PC-3 (cell line): ENCODE measurements around the gene ADGRE1. TPM values are rescaled to one million over a fixed set of nuclear protein-coding genes. Genes with fewer than 3 reads are reported as not detected.

Source experiments
- ATAC-seq: fragments of 200-7000 bp; cut with Tn5 transposase; 2 replicates; pipeline ENCODE4 v1.9.1; 2020; ENCODE audit warnings: mild to moderate bottlenecking, moderate library complexity
- BruUV-seq: library from RNA; stranded (reverse); fragments of 400-500 nt; replicated peaks from 2 replicates; lab custom pipeline; 2021; lab: Mats Ljungman, UMichigan
- CTCF ChIA-PET: fragments of 300-600 bp; sonication (Branson Sonifier 250); formaldehyde crosslinking; loops from one replicate; lab custom pipeline; 2022; ENCODE audit warnings: antibody characterized with exemption; lab: Charles Lee
- POLR2A ChIA-PET: fragments of 300-600 bp; sonication (Branson Sonifier 250); formaldehyde crosslinking; loops from one replicate; lab custom pipeline; 2022; ENCODE audit warnings: antibody characterized with exemption; ENCODE audit not compliant: unreplicated experiment; lab: Charles Lee
- DNase-seq: peaks from one replicate; pipeline ENCODE4 v3.0.0-alpha.2; 2015
- H2AFZ ChIP-seq: fragments of 300-600 bp; sonication (generic); 2 replicates; pipeline ENCODE4 v1.6.0; 2016; ENCODE audit warnings: antibody characterized with exemption, low read length
- H3F3A ChIP-seq: fragments of 300-600 bp; sonication (generic); one replicate; pipeline ENCODE4 v1.6.0; 2017; ENCODE audit warnings: antibody characterized with exemption, low read length, control low read depth, mild to moderate bottlenecking; ENCODE audit not compliant: unreplicated experiment
- H3K27ac ChIP-seq: fragments of 300-600 bp; sonication (generic); 2 replicates; pipeline ENCODE4 v1.5.1; 2016; ENCODE audit warnings: mild to moderate bottlenecking, low read length
- H3K27me3 ChIP-seq: fragments of 300-600 bp; sonication (generic); 2 replicates; pipeline ENCODE4 v1.6.1; 2016; ENCODE audit warnings: low read length, mixed read lengths
- H3K36me3 ChIP-seq: fragments of 300-600 bp; sonication (generic); 2 replicates; pipeline ENCODE4 v1.6.1; 2016; ENCODE audit warnings: low read depth, mixed run types, low read length, mixed read lengths
- H3K4me1 ChIP-seq: fragments of 300-600 bp; sonication (generic); 2 replicates; pipeline ENCODE4 v1.5.1; 2016; ENCODE audit warnings: low read length; ENCODE audit not compliant: insufficient read depth
- H3K4me2 ChIP-seq: fragments of 300-600 bp; sonication (generic); 2 replicates; pipeline ENCODE4 v1.6.0; 2016; ENCODE audit warnings: low read length
- H3K4me3 ChIP-seq: fragments of 300-600 bp; sonication (generic); 2 replicates; pipeline ENCODE4 v1.5.1; 2016; ENCODE audit warnings: mild to moderate bottlenecking, low read length, mixed read lengths
- H3K79me2 ChIP-seq: fragments of 300-600 bp; sonication (generic); 2 replicates; pipeline ENCODE4 v1.6.1; 2017; ENCODE audit warnings: low read length, mixed read lengths
- H3K9ac ChIP-seq: fragments of 300-600 bp; sonication (generic); 2 replicates; pipeline ENCODE4 v1.6.0; 2016; ENCODE audit warnings: mild to moderate bottlenecking, low read length
- H3K9me2 ChIP-seq: fragments of 300-600 bp; sonication (generic); replicated peaks from 2 replicates; pipeline ENCODE4 v1.6.1; 2016; ENCODE audit warnings: mixed run types, low read length, mixed read lengths
- H3K9me3 ChIP-seq: fragments of 300-600 bp; sonication (generic); 2 replicates; pipeline ENCODE4 v1.6.1; 2016; ENCODE audit warnings: low read length, mixed read lengths
- H4K20me1 ChIP-seq: fragments of 300-600 bp; sonication (generic); 2 replicates; pipeline ENCODE4 v1.6.1; 2016; ENCODE audit warnings: low read length, mixed read lengths
- CTCF ChIP-seq: fragments of 300-600 bp; sonication (generic); conservative IDR thresholded peaks from 2 replicates; pipeline ENCODE4 v1.5.1; 2017; ENCODE audit warnings: antibody characterized with exemption, low read depth, mild to moderate bottlenecking, low read length
- EZH2 ChIP-seq: fragments of 300-600 bp; sonication (generic); IDR thresholded peaks from one replicate; pipeline ENCODE4 v1.6.1; 2017; ENCODE audit warnings: antibody characterized with exemption, mild to moderate bottlenecking, low read length; ENCODE audit not compliant: unreplicated experiment
- EZH2phosphoT487 ChIP-seq: fragments of 300-600 bp; sonication (generic); IDR thresholded peaks from 2 replicates; pipeline ENCODE4 v1.6.1; 2018; ENCODE audit warnings: mild to moderate bottlenecking, antibody characterized with exemption, low read length, borderline replicate concordance
- intact Hi-C: fragments of 100-400 bp; cut with micrococcal nuclease; formaldehyde crosslinking; loops from 2 replicates; pipeline ENCODE4 v1.9.0; 2023
- total RNA-seq: library from RNA; depleted of rRNA; stranded (reverse); fragments of >200 nt; gene quantifications from 2 replicates; pipeline ENCODE4 v1.2.3, GENCODE V29; 2014

The ADGRE1 gene
- total RNA-seq, 1 experiment from 2014 or later = not detected

- Histone ChIP-seq H3K4me2 (no peak overlapping the region), H2AFZ (no peak overlapping the region), H3K4me1 (no peaks in the 10 kb centered on the region), H3K36me3 (no peaks in the 10 kb centered on the region), H4K20me1 (no peaks in the 10 kb centered on the region), H3K9me3 (no peaks in the 10 kb centered on the region), H3F3A (no peaks in the 10 kb centered on the region), H3K9ac (no peak overlapping the region), H3K27me3 (peaks cover 41% of the 10 kb centered on the region), H3K27ac (no peak overlapping the region), H3K9me2 (no peaks in the 10 kb centered on the region), H3K79me2 (no peaks in the 10 kb centered on the region), H3K4me3 (no peak overlapping the region)
- TF ChIP-seq EZH2phosphoT487 (no peak), CTCF (no peak), EZH2 (no peak)
- CTCF ChIA-PET = no interaction called here
- intact Hi-C loops = no loop called here
- POLR2A ChIA-PET = no interaction called here
- BruUV-seq = no TSS peak
- DNase-seq (no peak), ATAC-seq (no peak)
Observed at GRCh38 chr19:6955082-6955481, 67.7 kb downstream of the ADGRE1 start.

- Histone ChIP-seq H3K9me2 (no peaks in the 10 kb centered on the region), H3K9me3 (peaks cover 13% of the 10 kb centered on the region), H3K9ac (no peak overlapping the region), H3K36me3 (no peaks in the 10 kb centered on the region), H3F3A (no peaks in the 10 kb centered on the region), H3K79me2 (no peaks in the 10 kb centered on the region), H3K4me2 (no peak overlapping the region), H3K4me3 (no peak overlapping the region), H2AFZ (no peak overlapping the region), H3K27ac (no peak overlapping the region), H4K20me1 (no peaks in the 10 kb centered on the region), H3K27me3 (peaks cover 50% of the 10 kb centered on the region), H3K4me1 (no peaks in the 10 kb centered on the region)
- ATAC-seq = no peak
- ChIA-PET POLR2A (no interaction called here), CTCF (no interaction called here)
- BruUV-seq = no TSS peak
- intact Hi-C loops = no loop called here
- TF ChIP-seq EZH2 (no peak), CTCF (no peak), EZH2phosphoT487 (no peak)
- no peak for DNase-seq
Observed at GRCh38 chr19:6956573-6956972, 69.2 kb downstream of the ADGRE1 start.

- Histone ChIP-seq H3K27me3 (peaks cover 42% of the 10 kb centered on the region), H4K20me1 (no peaks in the 10 kb centered on the region), H3K9ac (no peak overlapping the region), H3K4me1 (no peaks in the 10 kb centered on the region), H3K79me2 (no peaks in the 10 kb centered on the region), H2AFZ (no peak overlapping the region), H3K27ac (no peak overlapping the region), H3K36me3 (no peaks in the 10 kb centered on the region), H3F3A (no peaks in the 10 kb centered on the region), H3K4me3 (no peak overlapping the region), H3K9me3 (peaks cover 13% of the 10 kb centered on the region), H3K4me2 (no peak overlapping the region), H3K9me2 (no peaks in the 10 kb centered on the region)
- TF ChIP-seq EZH2phosphoT487 (no peak), CTCF (no peak), EZH2 (no peak)
- CTCF ChIA-PET = no interaction called here
- intact Hi-C loops = no loop called here
- BruUV-seq = no TSS peak
- no peak for DNase-seq
- ATAC-seq = no peak
- POLR2A ChIA-PET = no interaction called here
Observed at GRCh38 chr19:6958791-6959190, 71.4 kb downstream of the ADGRE1 start.
